Central memory CD4-positive, alpha-beta T cell (primary cell): ENCODE data around the gene CCS.
A peak's percentile ranks its signal among the peaks of the same experiment; 100 is the strongest.
"Not testable (repeated sequence)": the region's sequence is repeated elsewhere in the genome, so short reads cannot be mapped to it uniquely, and the experiment has no call there.

ENCODE experiments used
- DNase-seq: peaks from one replicate; pipeline ENCODE4 v3.0.0; 2022
- total RNA-seq, 3 experiments: gene quantifications; one replicate each; lab custom pipeline; 2026; lab: John Stamatoyannopoulos, UW

Gene CCS, protein sequence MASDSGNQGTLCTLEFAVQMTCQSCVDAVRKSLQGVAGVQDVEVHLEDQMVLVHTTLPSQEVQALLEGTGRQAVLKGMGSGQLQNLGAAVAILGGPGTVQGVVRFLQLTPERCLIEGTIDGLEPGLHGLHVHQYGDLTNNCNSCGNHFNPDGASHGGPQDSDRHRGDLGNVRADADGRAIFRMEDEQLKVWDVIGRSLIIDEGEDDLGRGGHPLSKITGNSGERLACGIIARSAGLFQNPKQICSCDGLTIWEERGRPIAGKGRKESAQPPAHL
- total RNA-seq: 19.5 to 28.2 (median 27.8) reads per million in 3 experiments

DNA sequence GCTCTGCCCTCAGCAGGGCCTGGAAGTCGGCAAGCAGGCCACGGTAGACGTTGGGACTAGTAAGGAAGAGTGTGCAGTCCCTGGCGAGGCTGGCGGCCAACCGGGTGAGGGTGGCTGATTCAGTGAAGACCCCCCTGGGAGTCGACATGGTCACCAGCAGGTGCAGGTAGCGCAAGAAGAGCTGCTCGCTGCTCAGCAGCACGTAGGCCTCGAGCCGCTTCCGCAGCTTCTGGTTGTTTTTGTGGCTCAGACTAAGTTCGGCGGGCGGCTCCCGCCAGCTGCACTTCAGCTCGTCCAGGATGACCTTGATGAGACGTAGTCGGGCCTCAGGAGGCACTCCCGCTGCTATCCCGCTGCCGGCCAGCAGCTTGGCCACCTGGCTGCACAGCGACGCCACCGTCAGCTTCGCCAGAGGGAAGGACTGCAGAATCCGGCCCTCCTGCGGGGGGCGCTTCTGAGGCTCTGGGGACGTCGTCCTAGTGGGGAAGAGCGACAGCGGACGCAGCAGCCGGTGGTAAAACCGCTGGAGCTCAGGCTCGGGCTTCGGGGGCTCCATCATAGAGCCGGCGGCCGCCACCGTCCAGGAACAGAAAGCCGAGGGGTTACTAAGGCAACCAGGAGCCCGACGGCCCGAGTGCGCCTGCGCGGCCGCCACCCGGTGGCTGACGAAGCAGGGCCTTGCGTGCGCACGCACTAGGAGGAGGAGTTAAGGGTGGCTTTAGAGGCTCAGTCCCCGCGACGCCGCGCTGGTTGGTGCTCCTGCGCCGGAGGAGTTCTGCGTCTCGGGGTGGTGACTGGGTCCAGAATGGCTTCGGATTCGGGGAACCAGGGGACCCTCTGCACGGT, at the start of gene CCS, which contains the start of gene CCDC87:
CCS (plus strand) TSS at position 729 of the 846 bp plus-strand sequence; CDS start at position 806, 77 bp downstream.
CCDC87 (minus strand) TSS at position 607 of the 846 bp plus-strand sequence; CDS start at position 559, 48 bp downstream.
- DNase-seq: peak; percentile 95

- peak; percentile 71 for DNase-seq
These were observed 49.5 kb upstream of the CCS start for GRCh38 chr11:66543263-66544107.

- DNase-seq: not testable (repeated sequence)
These were observed 48.0 kb upstream of the CCS start for GRCh38 chr11:66544952-66545351.

DNA sequence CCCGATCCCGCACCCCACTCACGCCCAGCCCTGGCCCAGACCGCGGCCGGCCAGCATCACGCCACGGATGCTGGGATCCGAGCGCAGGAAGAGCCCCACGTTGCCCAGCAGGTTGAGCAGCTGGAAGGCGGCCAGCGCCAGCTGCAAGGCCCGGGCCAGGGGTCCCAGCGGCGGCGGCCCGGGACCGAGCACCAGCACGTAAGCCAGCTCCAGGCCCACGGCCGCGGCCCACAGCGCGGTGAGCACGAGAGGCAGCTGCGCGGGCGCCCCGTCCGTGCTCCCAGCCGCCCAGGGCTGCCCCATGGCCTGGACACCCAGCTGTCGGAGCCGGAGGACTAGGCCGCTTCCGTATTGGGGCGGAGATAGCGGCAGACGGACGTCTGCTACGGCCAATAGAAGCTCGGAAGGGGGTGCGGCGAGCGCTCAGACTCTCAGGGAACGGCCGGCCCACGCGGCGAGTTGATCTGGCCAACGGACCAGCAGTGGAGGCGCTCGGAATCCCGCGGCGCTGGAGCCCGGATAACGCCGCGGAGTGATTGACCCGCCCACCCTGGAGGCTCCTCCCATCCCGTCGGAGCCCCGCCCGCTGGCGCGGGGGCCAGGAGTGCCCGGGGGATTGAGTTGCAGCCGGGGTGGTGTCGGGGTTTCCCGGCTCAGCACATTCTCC, 47.2 kb upstream of the CCS start, which contains the start of gene ZDHHC24:
ZDHHC24 (minus strand) TSS at position 348 of the 667 bp plus-strand sequence; CDS start at position 303, 45 bp downstream.
- DNase-seq: peak; percentile 77

DNA sequence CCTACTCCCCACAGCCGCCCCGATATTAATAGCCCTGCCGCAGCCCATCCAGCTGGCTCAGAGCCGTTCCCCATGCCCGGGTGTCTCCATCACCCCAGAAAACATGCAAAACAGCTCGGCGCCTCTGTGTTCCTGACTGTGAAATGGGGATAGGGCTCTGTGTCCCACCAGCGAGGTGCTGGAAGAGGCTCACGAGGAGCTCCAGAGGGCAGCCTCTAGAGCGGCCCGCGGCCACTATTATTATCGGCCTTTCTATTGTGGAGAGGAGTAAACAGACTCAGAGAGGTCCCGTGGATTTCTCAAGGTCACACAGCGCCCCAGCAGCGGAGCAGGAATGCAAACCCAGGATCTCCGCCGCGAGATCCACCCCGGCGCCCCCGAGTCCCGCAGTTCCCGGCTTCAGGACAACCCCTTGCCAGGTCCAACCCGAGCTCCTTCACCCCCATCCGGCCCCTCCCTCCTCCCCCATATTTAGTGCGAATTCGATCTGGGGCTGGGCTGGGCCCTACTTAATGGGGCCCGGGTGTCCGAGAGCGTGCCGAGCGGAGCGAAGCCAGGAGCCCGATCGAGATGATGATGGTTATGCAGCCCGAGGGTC, 46.5 kb upstream of the CCS start, which contains the start of gene ACTN3:
ACTN3 (plus strand) TSS at position 536 of the 598 bp plus-strand sequence; CDS start at position 571, 35 bp downstream.
- no peak for DNase-seq

- DNase-seq: no peak
These were observed 45.9 kb upstream of the CCS start for GRCh38 chr11:66546966-66547661.

DNA sequence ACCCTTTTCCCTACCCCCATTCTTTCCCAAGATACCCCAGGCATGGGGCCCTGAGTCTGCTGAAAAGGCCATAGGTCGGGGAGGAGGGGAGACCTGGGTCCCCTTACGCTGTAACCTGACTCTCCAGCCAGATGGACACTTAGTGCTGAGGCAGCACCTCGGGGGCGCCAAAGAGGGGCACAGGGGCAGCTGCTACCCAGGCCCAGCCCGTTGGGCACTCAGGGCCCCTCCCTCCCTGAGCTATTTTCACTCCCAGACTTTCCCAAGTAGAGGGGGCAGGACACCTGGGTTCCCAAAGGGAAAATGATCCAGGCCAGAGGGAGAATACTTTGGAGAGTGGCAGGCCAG, 45.3 kb upstream of the CCS start:
- no peak for DNase-seq

- DNase-seq: no peak
These were observed 44.9 kb upstream of the CCS start for GRCh38 chr11:66548041-66548440.

DNA sequence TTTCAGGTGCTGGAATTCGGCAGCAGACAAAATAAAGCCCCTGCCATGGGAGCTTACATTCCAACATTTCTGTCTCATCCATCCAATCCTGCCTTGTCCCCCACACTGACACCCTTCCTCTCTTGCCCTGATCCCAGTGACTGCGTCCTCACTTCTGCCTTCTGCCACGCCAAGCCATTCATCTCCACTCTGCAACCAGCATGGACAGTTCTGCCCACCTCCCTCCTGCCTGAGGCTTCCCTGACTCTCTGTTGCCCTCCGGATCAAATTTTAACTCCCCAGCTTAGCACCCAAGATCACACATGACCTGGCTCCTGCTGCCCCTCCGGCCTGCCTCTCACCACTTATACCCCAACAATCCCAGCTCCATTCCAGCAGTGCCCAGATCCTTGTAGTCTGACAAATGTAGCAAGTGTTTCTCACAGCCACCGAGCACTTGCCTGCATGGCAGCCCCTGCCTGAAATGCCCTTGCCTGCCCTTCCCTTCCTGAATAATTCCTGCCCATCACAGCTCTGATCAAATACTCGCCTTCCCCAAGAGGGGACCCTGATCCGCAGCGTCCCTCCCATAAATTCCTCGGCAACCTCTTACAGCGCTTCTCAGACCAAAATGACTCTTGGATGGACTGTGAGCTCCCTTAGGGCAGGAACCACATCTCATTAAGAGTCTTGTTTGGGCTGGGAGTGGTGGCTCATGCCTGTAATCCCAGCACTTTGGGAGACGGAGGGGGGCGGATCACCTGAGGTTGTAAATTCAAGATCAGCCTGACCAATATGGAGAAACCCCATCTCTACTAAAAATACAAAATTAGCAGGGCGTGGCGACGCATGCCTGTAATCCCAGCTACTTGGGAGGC, 44.0 kb upstream of the CCS start:
- DNase-seq: no peak

DNA sequence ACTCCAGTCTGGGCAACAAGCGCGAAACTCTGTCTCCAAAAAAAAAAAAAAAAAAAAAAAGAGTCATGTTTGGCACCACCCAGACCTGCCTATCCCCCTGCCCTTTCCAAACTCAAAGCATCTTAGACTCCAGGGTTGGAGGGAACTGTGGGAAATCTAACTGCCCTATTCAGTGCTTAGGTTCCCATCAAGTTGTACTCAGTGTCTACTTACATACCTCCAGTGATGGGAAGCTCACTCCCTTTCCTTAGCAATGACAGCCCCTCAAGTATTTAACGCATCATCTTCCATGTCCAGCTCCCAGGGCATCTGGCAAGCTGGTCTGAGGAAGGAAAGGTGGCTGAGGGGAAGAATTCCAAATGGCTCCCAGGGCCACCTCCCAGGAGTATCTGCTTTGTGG, 43.3 kb upstream of the CCS start:
- no peak for DNase-seq

- no peak for DNase-seq
These were observed 42.1 kb upstream of the CCS start for GRCh38 chr11:66550887-66551286.

DNA sequence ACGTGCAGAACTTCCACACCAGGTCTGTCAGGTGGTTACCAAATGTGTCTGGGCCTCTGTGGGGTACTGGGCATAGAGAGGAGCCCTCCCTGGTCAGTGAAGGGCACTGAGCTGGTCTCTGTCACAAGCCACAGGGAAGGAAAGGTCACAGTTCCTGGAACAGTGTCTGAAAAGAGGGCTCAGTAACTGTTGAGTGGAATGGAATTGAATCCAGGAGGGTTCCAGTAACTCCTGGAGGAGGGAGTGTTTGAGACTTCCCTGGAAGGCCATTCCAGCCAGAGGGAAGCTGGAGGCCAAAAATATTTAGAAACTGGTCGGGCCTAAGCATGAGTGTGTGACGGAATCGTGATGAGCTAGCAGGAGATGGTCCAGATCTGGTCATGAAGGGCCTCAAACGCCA, 38.4 kb upstream of the CCS start:
- no peak for DNase-seq

DNA sequence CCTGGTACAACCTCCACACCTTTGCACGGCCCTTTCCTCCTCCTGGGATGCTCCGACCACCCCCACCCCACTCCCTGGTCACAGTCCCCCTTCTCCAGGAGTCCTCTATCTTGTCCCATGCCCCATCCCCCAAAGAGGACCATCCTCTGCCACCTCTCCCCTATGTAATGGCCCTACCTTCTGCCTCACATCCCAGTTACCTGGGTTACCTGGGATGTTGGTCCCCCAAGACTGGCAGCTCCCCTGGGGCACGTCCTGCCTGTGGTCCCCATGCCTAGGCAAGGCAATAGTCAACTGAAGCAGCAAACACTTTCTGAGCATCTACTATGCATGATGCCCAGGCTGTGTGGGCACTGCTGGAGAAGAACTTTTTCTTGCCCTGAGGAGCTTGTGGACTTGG, 37.6 kb upstream of the CCS start:
- DNase-seq: no peak

- DNase-seq: no peak
These were observed 36.9 kb upstream of the CCS start for GRCh38 chr11:66556086-66556485.

DNA sequence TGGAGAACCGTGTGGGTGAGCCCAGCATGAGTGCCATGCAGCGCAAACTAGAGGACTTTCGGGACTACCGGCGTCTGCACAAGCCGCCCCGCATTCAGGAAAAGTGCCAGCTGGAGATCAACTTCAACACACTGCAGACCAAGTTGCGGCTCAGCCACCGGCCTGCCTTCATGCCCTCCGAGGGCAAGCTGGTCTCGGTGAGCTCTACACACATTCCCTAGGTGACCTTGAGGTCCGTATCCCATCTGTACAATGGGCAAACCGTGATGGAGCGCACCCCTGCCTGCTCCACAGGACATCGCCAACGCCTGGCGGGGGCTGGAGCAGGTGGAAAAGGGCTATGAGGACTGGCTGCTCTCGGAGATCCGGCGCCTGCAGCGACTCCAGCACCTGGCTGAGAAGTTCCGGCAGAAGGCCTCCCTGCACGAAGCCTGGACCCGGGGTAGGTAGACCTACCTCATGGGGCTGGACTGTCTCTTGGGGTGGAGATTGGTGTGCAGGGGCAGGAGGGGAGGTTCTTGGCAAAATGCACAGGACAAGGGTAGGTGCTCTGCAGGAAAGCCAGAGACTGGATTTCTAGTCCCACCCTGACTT, 35.2 kb upstream of the CCS start:
- no peak for DNase-seq

DNA sequence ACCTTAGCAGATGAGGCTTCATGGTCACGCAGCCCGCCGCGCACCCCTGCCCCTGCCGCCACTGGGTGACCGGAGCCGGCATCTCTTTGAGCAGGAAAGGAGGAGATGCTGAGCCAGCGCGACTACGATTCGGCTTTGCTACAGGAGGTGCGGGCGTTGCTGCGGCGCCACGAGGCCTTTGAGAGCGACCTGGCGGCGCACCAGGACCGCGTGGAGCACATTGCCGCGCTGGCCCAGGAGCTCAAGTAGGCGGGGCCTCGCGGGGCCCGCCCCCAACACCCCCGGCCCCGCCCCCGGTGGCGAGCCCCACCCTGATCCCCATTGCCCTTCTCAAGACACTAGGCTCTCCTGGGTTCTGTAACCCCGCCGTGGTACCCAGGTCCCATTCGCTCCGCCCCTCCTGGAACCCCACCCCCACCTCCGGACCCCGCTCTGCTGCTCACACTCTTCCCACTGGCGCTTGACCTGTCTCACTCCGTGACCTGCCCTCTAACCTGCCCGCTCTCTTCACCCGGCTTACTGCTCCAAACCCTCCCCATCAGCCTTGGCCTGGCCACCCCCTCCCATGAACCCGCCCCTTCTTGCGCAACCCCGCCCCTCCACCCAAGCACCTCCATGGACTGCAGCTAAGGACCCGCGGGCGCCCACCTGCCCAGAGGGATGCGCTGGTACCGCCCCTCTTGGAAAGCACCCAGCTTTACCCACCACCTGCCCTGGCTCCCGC, 33.7 kb upstream of the CCS start:
- peak; percentile 21 for DNase-seq

DNA sequence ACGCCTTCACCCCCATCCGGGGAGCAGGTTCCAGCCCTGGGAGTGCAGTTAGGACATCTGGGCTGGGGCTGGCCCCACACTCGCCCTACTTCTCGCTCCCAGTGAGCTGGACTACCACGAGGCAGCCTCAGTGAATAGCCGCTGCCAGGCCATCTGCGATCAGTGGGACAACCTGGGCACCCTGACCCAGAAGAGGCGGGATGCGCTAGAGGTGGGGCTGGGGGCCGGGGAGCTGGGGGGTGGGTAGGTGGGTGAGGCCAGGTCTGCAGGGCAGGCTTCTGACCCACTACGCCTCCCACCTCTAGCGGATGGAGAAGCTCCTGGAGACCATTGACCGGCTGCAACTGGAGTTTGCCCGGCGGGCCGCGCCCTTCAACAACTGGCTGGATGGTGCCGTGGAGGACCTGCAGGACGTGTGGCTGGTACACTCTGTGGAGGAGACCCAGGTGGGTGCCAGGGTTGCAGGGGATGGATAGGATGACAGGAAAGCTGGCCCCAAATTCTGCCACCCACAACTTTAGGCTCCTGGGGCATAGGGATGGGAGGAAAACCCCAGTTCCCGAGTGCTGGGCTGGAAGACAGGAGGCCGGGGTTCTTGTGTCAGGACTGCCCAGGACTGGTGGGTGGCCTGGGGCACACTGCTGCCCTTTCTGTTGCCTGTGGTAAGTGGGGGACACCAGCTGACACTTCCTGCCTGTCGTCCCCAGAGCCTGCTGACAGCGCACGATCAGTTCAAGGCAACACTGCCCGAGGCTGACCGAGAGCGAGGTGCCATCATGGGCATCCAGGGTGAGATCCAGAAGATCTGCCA, 32.9 kb upstream of the CCS start:
- no peak for DNase-seq
